ENCODE data around the gene PTTG1. TPM values are rescaled to one million over a fixed set of nuclear protein-coding genes. Genes with fewer than 3 reads are reported as not detected.
A peak's percentile ranks its signal among the peaks of the same experiment; 100 is the strongest.

Gene PTTG1
- total RNA-seq, 1 experiment from 2014 or later, result 157 TPM

DNA sequence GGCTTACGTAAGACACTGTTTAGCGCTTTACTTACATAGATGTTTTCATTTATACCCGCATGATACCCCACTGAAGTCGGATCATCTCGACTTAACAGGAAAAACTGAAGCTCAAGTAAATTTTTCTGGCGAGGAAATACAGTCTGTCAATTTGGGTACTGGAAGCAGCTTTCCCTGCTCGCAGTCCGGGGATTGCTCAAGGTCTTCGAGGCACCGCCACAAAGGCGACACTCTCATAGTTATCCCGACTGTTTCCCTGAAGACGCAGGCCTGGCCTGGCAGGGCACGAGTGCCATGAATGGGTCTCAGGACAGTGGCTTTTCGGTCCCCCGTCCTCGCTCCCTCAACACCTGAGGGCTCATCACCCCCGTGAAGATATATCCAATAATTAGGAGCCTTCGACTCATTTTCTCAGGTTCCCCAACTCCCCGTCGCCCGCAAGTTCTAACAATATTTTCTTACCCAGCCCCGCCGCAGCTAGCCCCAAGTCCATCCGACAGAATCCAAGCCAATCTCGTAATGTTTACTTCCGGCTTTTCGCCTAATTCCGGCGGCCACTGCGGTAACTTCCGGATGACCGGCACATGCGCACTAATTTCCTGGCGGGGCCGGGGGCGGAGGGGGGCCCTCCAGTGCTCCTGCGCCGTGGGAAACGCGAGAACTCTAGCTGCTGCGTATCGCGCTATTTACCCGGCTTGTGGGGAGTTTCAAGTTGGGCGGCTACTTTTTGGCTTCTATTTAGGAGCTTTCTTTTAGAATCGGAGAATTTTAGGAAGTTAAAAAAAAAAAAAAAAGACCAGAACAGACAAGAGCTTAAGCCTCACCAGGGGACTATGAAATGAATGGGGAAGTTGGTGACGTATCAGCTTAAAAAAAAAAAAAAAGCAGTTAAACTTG is 2.8 kb upstream of the PTTG1 start, which contains the start of gene SLU7:
SLU7 (minus strand) TSS at position 521 of the 897 bp plus-strand sequence. CDS start 3,787 bp downstream, outside the sequence.
- H3K27me3 Mint-ChIP-seq (ENCODE audit: insufficient read depth, unreplicated experiment), result no peaks in the 10 kb centered on the region
- CTCF ChIA-PET, result interaction anchor here (0.6 to 2.1 kb wide), 12 partner anchors 11 to 369 kb away, joined by 3 to 8 read pairs (median 3); no protein-coding TSS in a partner anchor
- Histone ChIP-seq H3K9me3 (no peaks in the 10 kb centered on the region), H3K36me3 (ENCODE audit: control insufficient read depth, insufficient read depth, low read length) (no peaks in the 10 kb centered on the region), H3K27me3 (replicated peaks; ENCODE audit: control insufficient read depth, insufficient read depth, low read length) (no peaks in the 10 kb centered on the region), H3K4me3 (ENCODE audit: low read depth, low read length) (peak within 1 kb of the TSS; percentile 99), H3K4me1 (peaks cover 13% of the 10 kb centered on the region; the same call in 1 of the 2 replicates)
- TF ChIP-seq, protein P1, sequence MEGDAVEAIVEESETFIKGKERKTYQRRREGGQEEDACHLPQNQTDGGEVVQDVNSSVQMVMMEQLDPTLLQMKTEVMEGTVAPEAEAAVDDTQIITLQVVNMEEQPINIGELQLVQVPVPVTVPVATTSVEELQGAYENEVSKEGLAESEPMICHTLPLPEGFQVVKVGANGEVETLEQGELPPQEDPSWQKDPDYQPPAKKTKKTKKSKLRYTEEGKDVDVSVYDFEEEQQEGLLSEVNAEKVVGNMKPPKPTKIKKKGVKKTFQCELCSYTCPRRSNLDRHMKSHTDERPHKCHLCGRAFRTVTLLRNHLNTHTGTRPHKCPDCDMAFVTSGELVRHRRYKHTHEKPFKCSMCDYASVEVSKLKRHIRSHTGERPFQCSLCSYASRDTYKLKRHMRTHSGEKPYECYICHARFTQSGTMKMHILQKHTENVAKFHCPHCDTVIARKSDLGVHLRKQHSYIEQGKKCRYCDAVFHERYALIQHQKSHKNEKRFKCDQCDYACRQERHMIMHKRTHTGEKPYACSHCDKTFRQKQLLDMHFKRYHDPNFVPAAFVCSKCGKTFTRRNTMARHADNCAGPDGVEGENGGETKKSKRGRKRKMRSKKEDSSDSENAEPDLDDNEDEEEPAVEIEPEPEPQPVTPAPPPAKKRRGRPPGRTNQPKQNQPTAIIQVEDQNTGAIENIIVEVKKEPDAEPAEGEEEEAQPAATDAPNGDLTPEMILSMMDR (IDR thresholded peaks at IDR 0.05; ENCODE audit: insufficient read depth in 1 of 2, low read depth in 1 of 2, low read length in 1 of 2, severe bottlenecking in 1 of 2, unreplicated experiment in 1 of 2), result no peak
- peak; percentile 95 to 96 for DNase-seq
- POLR2A ChIA-PET, result interaction anchor here (0.6 to 1.7 kb wide), 4 partner anchors 15 to 410 kb away, joined by 3 to 21 read pairs (median 4); partner anchors contain the start of genes FAM200C and TTC1
- peak within 1 kb of the TSS; percentile 95 for H3K27ac Mint-ChIP-seq (ENCODE audit: unreplicated experiment)
- no peaks in the 10 kb centered on the region for H3K9me3 Mint-ChIP-seq (ENCODE audit: unreplicated experiment)
- H3K4me1 Mint-ChIP-seq (ENCODE audit: low read depth, unreplicated experiment), result peaks cover 34% of the 10 kb centered on the region
- TSS peak; percentile 86 for BruUV-seq (replicated peaks)
- H3K4me3 Mint-ChIP-seq (ENCODE audit: unreplicated experiment), result peak within 1 kb of the TSS; percentile 92
- intact Hi-C loops (cut with micrococcal nuclease; ENCODE audit: unreplicated experiment), result loop anchor here (1.0 kb wide), 1 partner anchor 19 kb away; the partner anchor contains the start of gene FAM200C
- H3K36me3 Mint-ChIP-seq (ENCODE audit: insufficient read depth, unreplicated experiment), result peaks cover 27% of the 10 kb centered on the region

DNA sequence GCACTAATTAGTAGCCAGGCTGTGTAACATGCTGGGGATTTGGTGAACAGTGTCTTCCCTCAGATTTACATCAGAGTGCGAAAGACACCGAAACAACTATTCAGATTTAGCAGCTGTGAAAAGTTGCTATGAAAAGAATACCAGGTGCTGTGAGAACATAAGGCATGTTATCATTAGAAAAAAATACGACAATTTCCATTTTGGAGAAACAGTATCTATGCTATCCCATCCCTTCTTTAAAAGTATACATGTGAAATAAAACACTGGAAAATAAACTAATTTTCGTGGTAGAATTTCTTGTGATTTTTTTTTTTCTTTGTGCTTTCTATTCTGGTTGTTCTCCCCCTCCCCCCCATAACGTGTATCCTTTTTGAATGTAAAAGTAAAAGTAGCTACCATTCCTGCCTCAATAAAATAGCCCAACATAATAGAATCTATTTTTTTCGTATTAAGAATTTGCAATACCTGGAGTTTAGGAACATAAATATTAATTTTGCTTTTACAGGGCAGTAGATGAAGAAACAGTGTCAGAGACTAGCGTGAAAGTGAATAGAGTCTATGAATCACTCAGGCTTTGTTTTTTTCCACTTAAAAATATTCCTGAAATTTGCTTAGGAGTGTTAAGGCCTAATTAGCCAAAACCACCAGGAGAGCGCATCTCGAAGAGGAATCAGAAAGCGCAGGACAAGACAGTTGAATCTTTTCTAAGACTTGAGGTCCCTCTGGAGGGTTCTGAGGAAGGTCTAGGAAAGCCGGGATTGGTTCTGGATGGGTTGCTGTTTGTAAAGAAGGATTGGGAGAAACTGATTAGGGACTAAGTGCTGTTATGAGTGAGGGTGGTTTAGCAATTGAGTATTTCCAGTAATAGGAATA is 2.0 kb upstream of the PTTG1 start:
- H3K4me3 ChIP-seq (ENCODE audit: low read depth, low read length), result peak overlapping the region; percentile 99
- H3K36me3 ChIP-seq (ENCODE audit: control insufficient read depth, insufficient read depth, low read length), result no peaks in the 10 kb centered on the region
- H3K9me3 ChIP-seq, result no peaks in the 10 kb centered on the region
- BruUV-seq (replicated peaks), result no TSS peak
- DNase-seq, result no peak
- no peaks in the 10 kb centered on the region for H3K27me3 Mint-ChIP-seq (ENCODE audit: insufficient read depth, unreplicated experiment)
- TF ChIP-seq, protein P1 (IDR thresholded peaks at IDR 0.05; ENCODE audit: insufficient read depth in 1 of 2, low read depth in 1 of 2, low read length in 1 of 2, severe bottlenecking in 1 of 2, unreplicated experiment in 1 of 2), result no peak
- ChIA-PET POLR2A (interaction anchor here (0.6 to 1.7 kb wide), 3 partner anchors 20 to 260 kb away, joined by 3 to 21 read pairs (median 3); partner anchors contain the start of gene FAM200C), CTCF (interaction anchor here (0.7 to 2.1 kb wide), 5 partner anchors 19 to 368 kb away, joined by 3 to 8 read pairs (median 5); no protein-coding TSS in a partner anchor)
- H3K27ac Mint-ChIP-seq (ENCODE audit: unreplicated experiment), result peak overlapping the region; percentile 95
- peaks cover 13% of the 10 kb centered on the region; the same call in 1 of the 2 replicates for H3K4me1 ChIP-seq
- peaks cover 34% of the 10 kb centered on the region for H3K36me3 Mint-ChIP-seq (ENCODE audit: insufficient read depth, unreplicated experiment)
- peak overlapping the region; percentile 92 for H3K4me3 Mint-ChIP-seq (ENCODE audit: unreplicated experiment)
- no peaks in the 10 kb centered on the region for H3K9me3 Mint-ChIP-seq (ENCODE audit: unreplicated experiment)
- H3K4me1 Mint-ChIP-seq (ENCODE audit: low read depth, unreplicated experiment), result peaks cover 36% of the 10 kb centered on the region
- intact Hi-C loops (cut with micrococcal nuclease; ENCODE audit: unreplicated experiment), result loop anchor here (1.0 kb wide), 1 partner anchor 19 kb away; the partner anchor contains the start of gene FAM200C
- no peaks in the 10 kb centered on the region for H3K27me3 ChIP-seq (replicated peaks; ENCODE audit: control insufficient read depth, insufficient read depth, low read length)

Measured in Caco-2 (cell line).